ENCODE measurements around the gene RPL10L. TPM values are rescaled to one million over a fixed set of nuclear protein-coding genes. Genes with fewer than 3 reads are reported as not detected.
A peak's percentile ranks its signal among the peaks of the same experiment; 100 is the strongest.

Gene RPL10L
- total RNA-seq (not detected), polyA plus RNA-seq (not detected)
- long read RNA-seq, donor 1: 0 reads
- long read RNA-seq, donor 2: 0 reads

GRCh38 chr14:46651526-46652144 is at the start of gene RPL10L:
Gene RPL10L (minus strand): TSS chr14:46651781. CDS start chr14:46651736, 45 bp downstream.
- Histone ChIP-seq H3K9me3 (ENCODE audit: control insufficient read depth, low read length) (peaks cover 1% of the 10 kb centered on the region), H3K4me3 (ENCODE audit: low read length in 2 of 2) (no peak within 1 kb of the TSS), H3K27ac (ENCODE audit: low read depth in 1 of 2, low read length in 2 of 2) (no peak within 1 kb of the TSS), H3K27me3 (ENCODE audit: control insufficient read depth in 1 of 2, insufficient read depth in 2 of 2, low read length in 1 of 2) (no peaks in the 10 kb centered on the region), H3K4me1 (ENCODE audit: control insufficient read depth in 1 of 2, insufficient read depth in 2 of 2, low read length in 2 of 2) (no peaks in the 10 kb centered on the region), H3K36me3 (ENCODE audit: control insufficient read depth in 1 of 2, insufficient read depth in 2 of 2, low read length in 1 of 2) (no peaks in the 10 kb centered on the region)
- DNase-seq (peak in 1 of 2 donors; percentile 57), ATAC-seq (ENCODE audit: low FRiP score) (peak; percentile 33)
- WGBS, 2 donors: 92% methylated on average over 36 of the region's 36 CpGs
- intact Hi-C loops (cut with DNase I): no loop called here

DNA sequence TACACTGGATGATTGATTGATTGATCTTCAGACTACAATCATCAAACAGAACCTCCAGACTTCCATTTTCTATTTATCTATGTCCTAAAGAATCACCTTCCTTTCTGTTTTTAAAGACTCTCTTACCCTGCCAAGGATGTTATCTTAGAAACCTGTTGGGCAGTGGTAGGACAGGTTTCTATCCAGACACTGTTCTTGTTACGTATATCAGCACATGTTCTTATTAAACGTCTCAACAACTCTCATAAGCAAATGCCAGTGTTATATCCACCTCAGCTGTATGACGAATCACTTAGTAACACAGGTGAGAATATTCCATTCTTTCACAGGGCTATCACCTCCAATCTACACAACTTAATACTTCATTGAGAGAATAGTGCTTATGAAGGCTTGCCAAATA is 40.2 kb upstream of the RPL10L start:
- H3K27me3 ChIP-seq (ENCODE audit: control insufficient read depth in 1 of 2, insufficient read depth in 2 of 2, low read length in 1 of 2): no peaks in the 10 kb centered on the region
- 83% methylated on average over 3 of the region's 3 CpGs for WGBS, 2 donors
- no peak for DNase-seq
- H3K27ac ChIP-seq (ENCODE audit: low read depth in 1 of 2, low read length in 2 of 2): no peak overlapping the region
- H3K9me3 ChIP-seq (ENCODE audit: control insufficient read depth, low read length): peaks cover 2% of the 10 kb centered on the region
- ATAC-seq (ENCODE audit: low FRiP score): no peak
- H3K4me3 ChIP-seq (ENCODE audit: low read length in 2 of 2): no peak overlapping the region
- no peaks in the 10 kb centered on the region for H3K4me1 ChIP-seq (ENCODE audit: control insufficient read depth in 1 of 2, insufficient read depth in 2 of 2, low read length in 2 of 2)
- intact Hi-C loops (cut with DNase I): no loop called here
- H3K36me3 ChIP-seq (ENCODE audit: control insufficient read depth in 1 of 2, insufficient read depth in 2 of 2, low read length in 1 of 2): no peaks in the 10 kb centered on the region

DNA sequence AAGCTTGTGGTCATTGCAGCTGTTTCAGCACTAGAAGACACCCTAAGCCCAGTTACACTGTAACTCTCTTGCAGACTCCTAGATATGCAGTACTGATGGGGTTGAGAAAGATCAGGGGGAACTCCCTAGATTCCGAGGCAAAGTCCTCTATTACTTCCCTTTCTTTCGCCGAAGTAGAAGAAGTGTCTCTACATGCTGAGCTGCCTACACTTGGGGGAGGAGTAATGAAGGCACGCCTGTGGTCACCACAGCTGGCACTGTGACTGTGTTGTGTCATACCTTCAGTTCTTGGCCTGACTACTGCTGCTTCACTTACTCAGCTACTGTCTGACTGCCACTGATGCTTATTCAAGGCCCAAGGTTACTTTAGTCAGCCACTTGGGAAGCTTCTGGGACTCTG is 35.1 kb upstream of the RPL10L start:
- Histone ChIP-seq H3K4me1 (ENCODE audit: control insufficient read depth in 1 of 2, insufficient read depth in 2 of 2, low read length in 2 of 2) (no peaks in the 10 kb centered on the region), H3K4me3 (ENCODE audit: low read length in 2 of 2) (no peak overlapping the region), H3K36me3 (ENCODE audit: control insufficient read depth in 1 of 2, insufficient read depth in 2 of 2, low read length in 1 of 2) (no peaks in the 10 kb centered on the region), H3K9me3 (ENCODE audit: control insufficient read depth, low read length) (peaks cover 4% of the 10 kb centered on the region), H3K27me3 (ENCODE audit: control insufficient read depth in 1 of 2, insufficient read depth in 2 of 2, low read length in 1 of 2) (no peaks in the 10 kb centered on the region), H3K27ac (ENCODE audit: low read depth in 1 of 2, low read length in 2 of 2) (no peak overlapping the region)
- intact Hi-C loops (cut with DNase I): no loop called here
- 90 to 93% methylated on average over 4 of the region's 4 CpGs for WGBS, 2 donors
- DNase-seq: no peak
- ATAC-seq (ENCODE audit: low FRiP score): no peak

DNA sequence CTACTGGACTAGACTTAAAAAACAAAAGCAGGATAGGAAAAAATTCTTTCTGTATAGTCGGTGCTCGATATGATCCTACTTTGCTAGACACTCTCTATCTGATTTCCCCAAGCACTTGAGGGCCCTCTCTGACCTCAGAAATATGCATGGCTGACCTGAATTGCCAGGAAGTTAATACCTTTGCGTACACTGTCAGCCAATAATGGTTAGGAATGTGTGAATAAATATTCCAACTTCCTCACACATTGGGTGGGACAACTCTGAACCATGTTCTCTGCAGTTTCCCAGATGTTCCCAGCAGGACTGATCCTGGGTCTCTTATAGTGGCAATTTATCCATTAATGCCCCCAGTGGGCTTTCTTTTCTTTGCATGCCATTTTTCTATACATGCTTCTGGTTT is 20.5 kb upstream of the RPL10L start:
- intact Hi-C loops (cut with DNase I): no loop called here
- 78 to 79% methylated on average over 3 of the region's 3 CpGs for WGBS, 2 donors
- DNase-seq (no peak), ATAC-seq (ENCODE audit: low FRiP score) (no peak)
- Histone ChIP-seq H3K27ac (ENCODE audit: low read depth in 1 of 2, low read length in 2 of 2) (no peak overlapping the region), H3K36me3 (ENCODE audit: control insufficient read depth in 1 of 2, insufficient read depth in 2 of 2, low read length in 1 of 2) (no peaks in the 10 kb centered on the region), H3K9me3 (ENCODE audit: control insufficient read depth, low read length) (no peaks in the 10 kb centered on the region), H3K4me3 (ENCODE audit: low read length in 2 of 2) (no peak overlapping the region), H3K4me1 (ENCODE audit: control insufficient read depth in 1 of 2, insufficient read depth in 2 of 2, low read length in 2 of 2) (no peaks in the 10 kb centered on the region), H3K27me3 (ENCODE audit: control insufficient read depth in 1 of 2, insufficient read depth in 2 of 2, low read length in 1 of 2) (no peaks in the 10 kb centered on the region)

GRCh38 chr14:46663382-46663781 is 11.8 kb upstream of the RPL10L start:
- Histone ChIP-seq H3K9me3 (ENCODE audit: control insufficient read depth, low read length) (no peaks in the 10 kb centered on the region), H3K27ac (ENCODE audit: low read depth in 1 of 2, low read length in 2 of 2) (no peak overlapping the region), H3K4me3 (ENCODE audit: low read length in 2 of 2) (no peak overlapping the region), H3K27me3 (ENCODE audit: control insufficient read depth in 1 of 2, insufficient read depth in 2 of 2, low read length in 1 of 2) (no peaks in the 10 kb centered on the region), H3K36me3 (ENCODE audit: control insufficient read depth in 1 of 2, insufficient read depth in 2 of 2, low read length in 1 of 2) (no peaks in the 10 kb centered on the region), H3K4me1 (ENCODE audit: control insufficient read depth in 1 of 2, insufficient read depth in 2 of 2, low read length in 2 of 2) (no peaks in the 10 kb centered on the region)
- ATAC-seq (ENCODE audit: low FRiP score) (peak; percentile 29), DNase-seq (no peak)
- WGBS, 2 donors: 79% methylated on average over 4 of the region's 4 CpGs
- intact Hi-C loops (cut with DNase I): no loop called here

DNA sequence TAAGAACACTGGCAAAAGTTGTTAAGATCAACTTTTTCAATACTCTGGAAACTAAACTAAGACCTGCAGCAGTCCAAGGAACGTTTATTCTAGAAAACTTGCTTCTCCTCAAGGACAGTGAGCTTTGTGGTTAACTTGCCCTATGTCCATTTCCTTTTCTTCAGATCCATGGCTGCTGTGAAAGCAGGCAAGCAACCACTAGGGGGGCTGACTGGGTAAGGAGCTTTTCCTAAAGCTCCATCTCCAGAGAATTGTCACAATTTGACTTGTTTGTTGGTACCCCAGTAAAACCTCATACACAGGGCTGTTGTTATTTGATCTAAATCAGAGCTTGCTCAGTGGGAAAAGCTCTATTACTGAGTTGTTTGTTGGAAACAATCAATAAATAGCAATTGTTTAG is 10.1 kb upstream of the RPL10L start:
- ATAC-seq (ENCODE audit: low FRiP score) (no peak), DNase-seq (no peak)
- intact Hi-C loops (cut with DNase I): no loop called here
- 32 to 46% methylated on average over 1 of the region's 1 CpG for WGBS, 2 donors
- H3K9me3 ChIP-seq (ENCODE audit: control insufficient read depth, low read length): no peaks in the 10 kb centered on the region
- no peaks in the 10 kb centered on the region for H3K27me3 ChIP-seq (ENCODE audit: control insufficient read depth in 1 of 2, insufficient read depth in 2 of 2, low read length in 1 of 2)
- no peaks in the 10 kb centered on the region for H3K36me3 ChIP-seq (ENCODE audit: control insufficient read depth in 1 of 2, insufficient read depth in 2 of 2, low read length in 1 of 2)
- no peaks in the 10 kb centered on the region for H3K4me1 ChIP-seq (ENCODE audit: control insufficient read depth in 1 of 2, insufficient read depth in 2 of 2, low read length in 2 of 2)
- H3K4me3 ChIP-seq (ENCODE audit: low read length in 2 of 2): no peak overlapping the region
- H3K27ac ChIP-seq (ENCODE audit: low read depth in 1 of 2, low read length in 2 of 2): no peak overlapping the region

DNA sequence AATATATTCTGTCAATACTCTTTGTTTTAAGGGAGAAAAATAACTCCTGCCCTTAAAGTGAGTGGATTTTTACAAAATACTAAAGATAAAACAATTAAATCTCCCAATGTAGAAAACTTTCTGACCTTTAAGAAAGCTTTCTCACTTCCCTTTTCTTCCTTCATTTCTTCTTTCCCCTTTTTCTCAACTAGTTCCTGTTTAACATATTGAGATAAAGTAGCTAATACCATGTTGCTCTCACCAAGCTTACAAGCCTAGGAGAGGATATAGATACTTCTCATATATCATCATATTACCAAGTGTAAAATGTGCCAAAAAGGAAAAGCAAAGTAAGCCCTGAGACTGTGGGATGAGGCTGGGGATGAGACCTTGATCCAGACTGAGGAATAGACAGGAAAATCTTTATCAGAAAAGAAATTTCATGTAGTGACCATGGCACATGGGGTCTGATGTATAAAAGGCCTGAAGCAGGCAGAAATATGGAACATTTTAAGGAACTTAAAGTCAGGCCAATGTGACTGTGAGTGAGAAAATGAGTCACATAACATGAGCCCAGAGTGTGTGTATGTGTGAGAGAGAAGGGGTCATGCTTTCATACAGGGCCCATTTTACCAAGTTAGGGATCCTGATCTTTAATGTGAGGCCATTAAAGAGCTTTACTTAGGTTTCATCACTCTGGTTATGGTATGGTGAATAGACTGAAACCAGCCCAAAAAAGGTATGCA is 1.6 kb upstream of the RPL10L start:
- no peak for ATAC-seq (ENCODE audit: low FRiP score)

GRCh38 chr14:46646796-46647195 is 4.8 kb downstream of the RPL10L start:
- Histone ChIP-seq H3K9me3 (ENCODE audit: control insufficient read depth, low read length) (peaks cover 1% of the 10 kb centered on the region), H3K4me3 (ENCODE audit: low read length in 2 of 2) (no peak overlapping the region), H3K4me1 (ENCODE audit: control insufficient read depth in 1 of 2, insufficient read depth in 2 of 2, low read length in 2 of 2) (no peaks in the 10 kb centered on the region), H3K27ac (ENCODE audit: low read depth in 1 of 2, low read length in 2 of 2) (no peak overlapping the region), H3K27me3 (ENCODE audit: control insufficient read depth in 1 of 2, insufficient read depth in 2 of 2, low read length in 1 of 2) (no peaks in the 10 kb centered on the region), H3K36me3 (ENCODE audit: control insufficient read depth in 1 of 2, insufficient read depth in 2 of 2, low read length in 1 of 2) (no peaks in the 10 kb centered on the region)
- intact Hi-C loops (cut with DNase I): no loop called here
- no peak for DNase-seq
- ATAC-seq (ENCODE audit: low FRiP score): no peak

More for the DNA sequence above, 1.6 kb upstream of the RPL10L start:
- Histone ChIP-seq H3K4me1 (ENCODE audit: control insufficient read depth in 1 of 2, insufficient read depth in 2 of 2, low read length in 2 of 2) (no peaks in the 10 kb centered on the region), H3K4me3 (ENCODE audit: low read length in 2 of 2) (no peak overlapping the region), H3K27me3 (ENCODE audit: control insufficient read depth in 1 of 2, insufficient read depth in 2 of 2, low read length in 1 of 2) (no peaks in the 10 kb centered on the region), H3K9me3 (ENCODE audit: control insufficient read depth, low read length) (no peaks in the 10 kb centered on the region), H3K27ac (ENCODE audit: low read depth in 1 of 2, low read length in 2 of 2) (no peak overlapping the region), H3K36me3 (ENCODE audit: control insufficient read depth in 1 of 2, insufficient read depth in 2 of 2, low read length in 1 of 2) (no peaks in the 10 kb centered on the region)
- intact Hi-C loops (cut with DNase I): no loop called here
- DNase-seq: no peak

DNA sequence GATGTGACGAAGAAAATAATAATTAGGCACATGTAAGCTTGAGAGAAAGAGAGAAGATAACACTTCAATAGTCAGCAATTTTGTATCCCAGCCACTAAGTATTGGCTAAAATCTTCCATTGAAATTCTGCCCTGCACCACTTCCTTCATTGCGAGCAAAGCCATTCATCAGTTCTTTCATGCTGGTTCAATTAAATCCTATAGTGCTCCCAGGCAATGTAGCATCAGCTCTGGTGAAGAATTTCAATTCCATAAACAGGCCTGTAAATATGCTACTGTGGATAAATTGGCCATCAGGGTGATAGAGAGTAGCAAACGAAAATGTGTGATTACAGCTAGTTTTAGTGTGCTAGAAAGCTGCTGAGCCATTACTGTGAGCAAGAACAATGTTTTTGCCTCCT is 24.7 kb downstream of the RPL10L start:
- Histone ChIP-seq H3K4me1 (ENCODE audit: control insufficient read depth in 1 of 2, insufficient read depth in 2 of 2, low read length in 2 of 2) (no peaks in the 10 kb centered on the region), H3K4me3 (ENCODE audit: low read length in 2 of 2) (no peak overlapping the region), H3K36me3 (ENCODE audit: control insufficient read depth in 1 of 2, insufficient read depth in 2 of 2, low read length in 1 of 2) (no peaks in the 10 kb centered on the region), H3K27me3 (ENCODE audit: control insufficient read depth in 1 of 2, insufficient read depth in 2 of 2, low read length in 1 of 2) (no peaks in the 10 kb centered on the region), H3K27ac (ENCODE audit: low read depth in 1 of 2, low read length in 2 of 2) (no peak overlapping the region), H3K9me3 (ENCODE audit: control insufficient read depth, low read length) (no peaks in the 10 kb centered on the region)
- ATAC-seq (ENCODE audit: low FRiP score): no peak
- WGBS, 2 donors: 42 to 55% methylated on average over 3 of the region's 3 CpGs
- intact Hi-C loops (cut with DNase I): no loop called here
- DNase-seq: no peak
